Subcutaneous adipose tissue (tissue), 4 donors: ENCODE results near the gene TRIOBP. TPM values are rescaled to one million over a fixed set of nuclear protein-coding genes. Genes with fewer than 3 reads are reported as not detected.

Experiments used
- CTCF ChIP-seq: fragments of 450-650 bp; IDR thresholded peaks from one replicate; pipeline ENCODE4 v1.5.1; 2016; ENCODE audit warnings: low read depth, mild to moderate bottlenecking, control low read depth, antibody characterized with exemption, moderate library complexity
- small RNA-seq: library from RNA; depleted of rRNA; stranded (forward); fragments of <200 nt; gene quantifications from one replicate; pipeline ENCODE3, GENCODE V24; 2016
- total RNA-seq, 4 donors: library from RNA; depleted of rRNA; stranded (reverse); fragments of >200 nt; gene quantifications; one replicate each; pipeline ENCODE4 v1.1.0, GENCODE V29; 2016

The TRIOBP gene
- total RNA-seq, 4 donors from 2014 or later: 46.6 to 160 (median 77.6) TPM

GRCh38 chr22:37819105-37819433, 122.2 kb downstream of the TRIOBP start:
- no peak for TF ChIP-seq CTCF

- TF ChIP-seq CTCF: no peak
Measured at GRCh38 chr22:37820350-37820749, 123.5 kb downstream of the TRIOBP start.

GRCh38 chr22:37822079-37822833, 125.4 kb downstream of the TRIOBP start:
- TF ChIP-seq CTCF: no peak

GRCh38 chr22:37823134-37823985, 126.5 kb downstream of the TRIOBP start, which contains the start of gene GALR3:
GALR3 (plus strand) TSS chr22:37823382; CDS start chr22:37823407, 25 bp downstream.
- TF ChIP-seq CTCF: no peak

- no peak for TF ChIP-seq CTCF
Measured at GRCh38 chr22:37824674-37825641, 128.1 kb downstream of the TRIOBP start.

Small RNA genes lying within 50 kb of the gene (small RNA-seq; reads per million reads assigned to genes)
- gene RN7SL385P: not detected

Other genes starting within 250 kb of the TRIOBP start
- gene MFNG, start 210.7 kb upstream of the TRIOBP start, total RNA-seq: 10 to 100 TPM in 3 of 4 donors, 1 to 10 TPM in 1; 9.0 to 24.3 (median 17.3) TPM
- gene CARD10, start 177.6 kb upstream of the TRIOBP start, total RNA-seq: 10 to 100 TPM in 1 of 4 donors, 1 to 10 TPM in 3; 1.9 to 11.7 (median 3.6) TPM
- gene CDC42EP1, start 136.6 kb upstream of the TRIOBP start, total RNA-seq: 10 to 100 TPM; 11.3 to 24.5 (median 11.7) TPM
- 1 to 10 TPM in 1 of 4 donors, not detected in 3; 1.3 TPM for gene LGALS2, start 117.0 kb upstream of the TRIOBP start, total RNA-seq
- gene GGA1, start 88.2 kb upstream of the TRIOBP start, total RNA-seq: 10 to 100 TPM; 13.7 to 48.8 (median 35.5) TPM
- 10 to 100 TPM in 2 of 4 donors, 1 to 10 TPM in 2; 4.3 to 21.2 (median 7.8) TPM for gene SH3BP1, start 57.4 kb upstream of the TRIOBP start, total RNA-seq
- gene PDXP, start 38.3 kb upstream of the TRIOBP start, total RNA-seq: 1 to 10 TPM; 2.4 to 4.1 (median 2.5) TPM
- 1,000 to 10,000 TPM; 2,452 to 3,056 (median 2,775) TPM for gene LGALS1, start 21.4 kb upstream of the TRIOBP start, total RNA-seq
- 10 to 100 TPM; 18.7 to 35.8 (median 21.4) TPM for gene NOL12, start 10.7 kb upstream of the TRIOBP start, total RNA-seq
- gene GCAT, start 110.9 kb downstream of the TRIOBP start, total RNA-seq: 10 to 100 TPM in 2 of 4 donors, 1 to 10 TPM in 2; 5.9 to 27.1 (median 9.8) TPM
- not detected for gene GALR3, start 126.3 kb downstream of the TRIOBP start, total RNA-seq
- gene ANKRD54, start 147.3 kb downstream of the TRIOBP start, total RNA-seq: 10 to 100 TPM; 12.7 to 27.7 (median 24.7) TPM
- gene EIF3L, start 152.4 kb downstream of the TRIOBP start, total RNA-seq: 100 to 1,000 TPM; 271 to 369 (median 304) TPM
- gene MICALL1, start 209.2 kb downstream of the TRIOBP start, total RNA-seq: 10 to 100 TPM in 1 of 4 donors, 1 to 10 TPM in 3; 6.2 to 24.5 (median 8.0) TPM